GM12878 (cell line): Measurements from ENCODE around the gene PHYKPL. TPM values are rescaled to one million over a fixed set of nuclear protein-coding genes. Genes with fewer than 3 reads are reported as not detected.

Source experiments
- ATAC-seq: fragments of 200-7000 bp; cut with Tn5 transposase; 3 replicates; pipeline ENCODE4 v1.9.1; 2020; ENCODE audit warnings: mild to moderate bottlenecking, moderate library complexity
- BruUV-seq: library from RNA; stranded (reverse); fragments of 400-500 nt; replicated peaks from 2 replicates; lab custom pipeline; 2021; lab: Mats Ljungman, UMichigan
- CTCF ChIA-PET: fragments of 300-600 bp; sonication (Branson Sonifier 250); formaldehyde crosslinking; extraction: SDS; loops from one replicate; lab custom pipeline; 2021; ENCODE audit warnings: inconsistent platforms; lab: Yijun Ruan, JAX
- POLR2A ChIA-PET: fragments of 350-600 bp; formaldehyde crosslinking; extraction: SDS; loops from one replicate; lab custom pipeline; 2021; ENCODE audit warnings: inconsistent platforms; lab: Charles Lee
- RAD21 ChIA-PET: fragments of 300-600 bp; sonication (Branson Sonifier 250); formaldehyde crosslinking; loops from one replicate; lab custom pipeline; 2023; ENCODE audit warnings: antibody characterized with exemption; ENCODE audit not compliant: unreplicated experiment; lab: Charles Lee
- SMC1A ChIA-PET: fragments of 300-600 bp; sonication (Branson Sonifier 250); formaldehyde crosslinking; loops from one replicate; lab custom pipeline; 2023; ENCODE audit not compliant: unreplicated experiment, uncharacterized antibody; lab: Charles Lee
- DNase-seq: peaks from one replicate; pipeline ENCODE4 v3.0.0-alpha.2; 2011; ENCODE audit warnings: low read depth, low spot score
- FAIRE-seq: peaks from 3 replicates; lab custom pipeline; 2011; peaks lifted over from hg19 to GRCh38; lab: Jason Lieb, UNC
- H2AFZ ChIP-seq: 2 replicates; pipeline ENCODE4 v1.6.0; 2011; ENCODE audit warnings: low read depth, low read length, control low read depth; ENCODE audit not compliant: control insufficient read depth
- H3K27ac ChIP-seq: 2 replicates; pipeline ENCODE4 v1.5.1; 2011; ENCODE audit warnings: control low read depth; ENCODE audit not compliant: control insufficient read depth, insufficient read depth
- H3K27me3 ChIP-seq, 2 experiments: replicated peaks in 1 of 2; 2 replicates each; pipeline versions ENCODE4 v1.6.0 to v1.6.1; 2011; ENCODE audit warnings: low read length in 1 of 2; ENCODE audit not compliant: control insufficient read depth in 2 of 2, insufficient read depth in 2 of 2
- H3K36me3 ChIP-seq, 2 experiments: 2 replicates each; pipeline ENCODE4 v1.5.1; 2011; ENCODE audit warnings: low read length in 1 of 2; ENCODE audit not compliant: control insufficient read depth in 2 of 2, insufficient read depth in 2 of 2
- H3K4me1 ChIP-seq: 2 replicates; pipeline ENCODE4 v1.6.1; 2011; ENCODE audit warnings: mild to moderate bottlenecking, low read length, moderate library complexity, mixed read lengths; ENCODE audit not compliant: control insufficient read depth, insufficient read depth
- H3K4me2 ChIP-seq: 2 replicates; pipeline ENCODE4 v1.6.0; 2011; ENCODE audit warnings: control low read depth; ENCODE audit not compliant: control insufficient read depth, insufficient read depth
- H3K4me3 ChIP-seq: fragments of 200-600 bp; sonication (generic); 2 replicates; pipeline ENCODE4 v1.5.1; 2016
- H3K79me2 ChIP-seq: 2 replicates; pipeline ENCODE4 v1.6.0; 2011; ENCODE audit warnings: low read length; ENCODE audit not compliant: control insufficient read depth, insufficient read depth
- H3K9ac ChIP-seq: 2 replicates; pipeline ENCODE4 v1.8.0; 2011; ENCODE audit warnings: low read length, control low read depth, mixed read lengths; ENCODE audit not compliant: control insufficient read depth, insufficient read depth
- H3K9me3 ChIP-seq: replicated peaks from 3 replicates; pipeline ENCODE4 v1.5.1; 2011; ENCODE audit warnings: mild to moderate bottlenecking, low read length; ENCODE audit not compliant: control insufficient read depth, insufficient read depth
- H4K20me1 ChIP-seq: 2 replicates; pipeline ENCODE4 v1.6.0; 2011; ENCODE audit not compliant: control insufficient read depth, insufficient read depth
- CHD4 ChIP-seq: fragments of 200-600 bp; sonication (generic); IDR thresholded peaks from 2 replicates; pipeline ENCODE4 v1.6.1; 2016; ENCODE audit warnings: mild to moderate bottlenecking
- HDAC2 ChIP-seq: fragments of 200-600 bp; sonication (generic); IDR thresholded peaks from 2 replicates; pipeline ENCODE4 v1.6.1; 2017
- IKZF1 ChIP-seq: fragments of 450-650 bp; conservative IDR thresholded peaks from 2 replicates; pipeline ENCODE4 v1.6.1; 2017; ENCODE audit warnings: antibody characterized with exemption, mild to moderate bottlenecking
- RFX5 ChIP-seq: IDR thresholded peaks from 2 replicates; pipeline ENCODE4 v1.6.1; 2011; ENCODE audit warnings: low read depth, low read length, improper control_type of control experiment
- SPI1 ChIP-seq: IDR thresholded peaks from 2 replicates; pipeline ENCODE4 v1.6.1; 2011; ENCODE audit warnings: low read depth, mild to moderate bottlenecking, low read length, moderate library complexity, borderline replicate concordance; ENCODE audit not compliant: insufficient read depth
- TCF3 ChIP-seq: IDR thresholded peaks from 2 replicates; pipeline ENCODE4 v1.6.1; 2012; ENCODE audit warnings: low read depth, mild to moderate bottlenecking, low read length, borderline replicate concordance; ENCODE audit not compliant: insufficient read depth
- TCF7 ChIP-seq: IDR thresholded peaks from 2 replicates; pipeline ENCODE4 v1.6.1; 2014; ENCODE audit warnings: antibody characterized with exemption, borderline replicate concordance
- WGBS: methylation state at CpG from one replicate; pipeline ENCODE4 v1.1.6; 2016; ENCODE audit warnings: low lambda C conversion rate; ENCODE audit not compliant: insufficient replicate concordance, insufficient coverage; ENCODE audit errors: missing lambda C conversion rate; 5-methylcytosine and 5-hydroxymethylcytosine counted together
- in situ Hi-C: fragments of 300-500 bp; cut with MboI; formaldehyde crosslinking; loops from 9 replicates; pipeline ENCODE4 v1.14.3; 2018; ENCODE audit warnings: mixed read lengths
- intact Hi-C: fragments of 100-400 bp; cut with micrococcal nuclease; formaldehyde crosslinking; loops from one replicate; pipeline ENCODE4 v1.14.2; 2022; ENCODE audit not compliant: unreplicated experiment
- polyA plus RNA-seq, 11 experiments: library from polyadenylated mRNA; depleted of rRNA in 4 of 11; unstranded in 6 of 11; stranded (reverse) in 5 of 11; fragments of >200 nt; fragmentation: Nextera tagmentation in 4 of 11; fragmentation: Illumina TruSeq in 1 of 11; extraction: Ambion mirVana in 4 of 11; extraction: Trizol in 1 of 11; gene quantifications; 1 replicate in 1 of 11; 2 replicates in 10 of 11; pipeline versions ENCODE4 v1.2.1 to v1.2.3, GENCODE V29; 2011 to 2016; ENCODE audit warnings: inconsistent platforms in 2 of 11, missing spikeins in 2 of 11, low read depth in 1 of 11
- total RNA-seq, 4 experiments: library from RNA; depleted of rRNA in 3 of 4; stranded (reverse); fragments of >200 nt in 3 of 4; fragmentation: Illumina TruSeq in 1 of 4; extraction: Trizol in 1 of 4; gene quantifications; 2 replicates each; pipeline versions ENCODE4 v1.2.1 to v1.2.3, GENCODE V29; 2013 to 2021
- TF ChIP-seq, protein P1 (sequence below): fragments of 450-650 bp; conservative IDR thresholded peaks from 2 replicates; pipeline ENCODE4 v1.6.1; 2017; ENCODE audit warnings: mild to moderate bottlenecking, moderate library complexity
- TF ChIP-seq, protein P2 (sequence below): fragments of 450-650 bp; formaldehyde crosslinking; IDR thresholded peaks from 2 replicates; pipeline ENCODE4 v1.5.0; 2022; ENCODE audit warnings: mild to moderate bottlenecking, missing genetic modification characterization
- TF ChIP-seq, protein P3 (sequence below): IDR thresholded peaks from 2 replicates; pipeline ENCODE4 v1.6.1; 2012; ENCODE audit warnings: low read length, inconsistent platforms

The PHYKPL gene
- total and polyA plus RNA-seq, 10 of the 15 experiments (the other 5 are each of a cell fraction or from before 2014, with no cell fraction given), result 4.5 to 53.9 (median 25.6) TPM

DNA sequence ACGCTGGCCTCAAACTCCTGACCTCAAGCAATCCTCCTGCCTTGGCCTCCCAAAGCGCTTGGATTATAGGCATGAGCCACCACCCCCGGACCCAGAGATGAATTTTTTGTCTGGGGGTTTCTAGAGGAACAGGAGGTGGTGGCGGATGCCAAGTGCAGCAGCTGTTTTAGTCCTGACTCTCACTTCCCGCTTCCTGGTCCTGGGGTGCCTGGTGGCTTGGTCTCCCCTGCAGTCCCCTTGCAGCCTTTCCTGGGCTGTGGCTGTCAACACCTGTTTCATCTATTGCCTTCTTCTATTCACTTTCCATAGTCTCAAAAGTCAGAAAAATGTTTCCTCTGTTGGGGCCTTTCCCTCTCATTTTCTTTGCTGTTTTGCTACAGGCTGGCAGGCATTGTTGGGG, 72.4 kb downstream of the PHYKPL start:
- ChIA-PET SMC1A (no interaction called here), CTCF (interaction anchor here (1.3 to 5.4 kb wide), 2 partner anchors 83 to 85 kb away, joined by 3 to 39 read pairs; no protein-coding TSS in a partner anchor), RAD21 (no interaction called here)
- Histone ChIP-seq H3K9me3 (no peaks in the 10 kb centered on the region), H3K36me3 (no peaks in the 10 kb centered on the region), H3K4me3 (no peak overlapping the region), H2AFZ (no peak overlapping the region), H3K27ac (no peak overlapping the region), H3K9ac (no peak overlapping the region), H4K20me1 (no peaks in the 10 kb centered on the region), H3K4me1 (no peaks in the 10 kb centered on the region)
- DNase-seq (no peak), ATAC-seq (no peak)
- no TSS peak for BruUV-seq
- in situ Hi-C loops, result loop anchor here (10.0 kb wide), 1 partner anchor 555 kb away; the partner anchor contains the start of gene B4GALT7
- TF ChIP-seq IKZF1 (no peak), TCF3 (no peak), RFX5 (no peak), HDAC2 (no peak), CHD4 (no peak), TCF7 (no peak), SPI1 (no peak)
- TF ChIP-seq, protein P1, sequence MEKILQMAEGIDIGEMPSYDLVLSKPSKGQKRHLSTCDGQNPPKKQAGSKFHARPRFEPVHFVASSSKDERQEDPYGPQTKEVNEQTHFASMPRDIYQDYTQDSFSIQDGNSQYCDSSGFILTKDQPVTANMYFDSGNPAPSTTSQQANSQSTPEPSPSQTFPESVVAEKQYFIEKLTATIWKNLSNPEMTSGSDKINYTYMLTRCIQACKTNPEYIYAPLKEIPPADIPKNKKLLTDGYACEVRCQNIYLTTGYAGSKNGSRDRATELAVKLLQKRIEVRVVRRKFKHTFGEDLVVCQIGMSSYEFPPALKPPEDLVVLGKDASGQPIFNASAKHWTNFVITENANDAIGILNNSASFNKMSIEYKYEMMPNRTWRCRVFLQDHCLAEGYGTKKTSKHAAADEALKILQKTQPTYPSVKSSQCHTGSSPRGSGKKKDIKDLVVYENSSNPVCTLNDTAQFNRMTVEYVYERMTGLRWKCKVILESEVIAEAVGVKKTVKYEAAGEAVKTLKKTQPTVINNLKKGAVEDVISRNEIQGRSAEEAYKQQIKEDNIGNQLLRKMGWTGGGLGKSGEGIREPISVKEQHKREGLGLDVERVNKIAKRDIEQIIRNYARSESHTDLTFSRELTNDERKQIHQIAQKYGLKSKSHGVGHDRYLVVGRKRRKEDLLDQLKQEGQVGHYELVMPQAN, result no peak
- TF ChIP-seq, protein P2, sequence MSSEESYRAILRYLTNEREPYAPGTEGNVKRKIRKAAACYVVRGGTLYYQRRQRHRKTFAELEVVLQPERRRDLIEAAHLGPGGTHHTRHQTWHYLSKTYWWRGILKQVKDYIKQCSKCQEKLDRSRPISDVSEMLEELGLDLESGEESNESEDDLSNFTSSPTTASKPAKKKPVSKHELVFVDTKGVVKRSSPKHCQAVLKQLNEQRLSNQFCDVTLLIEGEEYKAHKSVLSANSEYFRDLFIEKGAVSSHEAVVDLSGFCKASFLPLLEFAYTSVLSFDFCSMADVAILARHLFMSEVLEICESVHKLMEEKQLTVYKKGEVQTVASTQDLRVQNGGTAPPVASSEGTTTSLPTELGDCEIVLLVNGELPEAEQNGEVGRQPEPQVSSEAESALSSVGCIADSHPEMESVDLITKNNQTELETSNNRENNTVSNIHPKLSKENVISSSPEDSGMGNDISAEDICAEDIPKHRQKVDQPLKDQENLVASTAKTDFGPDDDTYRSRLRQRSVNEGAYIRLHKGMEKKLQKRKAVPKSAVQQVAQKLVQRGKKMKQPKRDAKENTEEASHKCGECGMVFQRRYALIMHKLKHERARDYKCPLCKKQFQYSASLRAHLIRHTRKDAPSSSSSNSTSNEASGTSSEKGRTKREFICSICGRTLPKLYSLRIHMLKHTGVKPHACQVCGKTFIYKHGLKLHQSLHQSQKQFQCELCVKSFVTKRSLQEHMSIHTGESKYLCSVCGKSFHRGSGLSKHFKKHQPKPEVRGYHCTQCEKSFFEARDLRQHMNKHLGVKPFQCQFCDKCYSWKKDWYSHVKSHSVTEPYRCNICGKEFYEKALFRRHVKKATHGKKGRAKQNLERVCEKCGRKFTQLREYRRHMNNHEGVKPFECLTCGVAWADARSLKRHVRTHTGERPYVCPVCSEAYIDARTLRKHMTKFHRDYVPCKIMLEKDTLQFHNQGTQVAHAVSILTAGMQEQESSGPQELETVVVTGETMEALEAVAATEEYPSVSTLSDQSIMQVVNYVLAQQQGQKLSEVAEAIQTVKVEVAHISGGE, result no peak
- TF ChIP-seq, protein P3, sequence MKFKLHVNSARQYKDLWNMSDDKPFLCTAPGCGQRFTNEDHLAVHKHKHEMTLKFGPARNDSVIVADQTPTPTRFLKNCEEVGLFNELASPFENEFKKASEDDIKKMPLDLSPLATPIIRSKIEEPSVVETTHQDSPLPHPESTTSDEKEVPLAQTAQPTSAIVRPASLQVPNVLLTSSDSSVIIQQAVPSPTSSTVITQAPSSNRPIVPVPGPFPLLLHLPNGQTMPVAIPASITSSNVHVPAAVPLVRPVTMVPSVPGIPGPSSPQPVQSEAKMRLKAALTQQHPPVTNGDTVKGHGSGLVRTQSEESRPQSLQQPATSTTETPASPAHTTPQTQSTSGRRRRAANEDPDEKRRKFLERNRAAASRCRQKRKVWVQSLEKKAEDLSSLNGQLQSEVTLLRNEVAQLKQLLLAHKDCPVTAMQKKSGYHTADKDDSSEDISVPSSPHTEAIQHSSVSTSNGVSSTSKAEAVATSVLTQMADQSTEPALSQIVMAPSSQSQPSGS, result no peak
- TF ChIP-seq, all 136 proteins: peak for 0
- intact Hi-C loops, result no loop called here
- WGBS, result 49% methylated on average over 5 of the region's 5 CpGs
- POLR2A ChIA-PET, result no interaction called here
- H3K4me2 ChIP-seq, result no peak overlapping the region
- H3K79me2 ChIP-seq, result no peaks in the 10 kb centered on the region
- FAIRE-seq, result no peak
- H3K27me3 ChIP-seq, result no peaks in the 10 kb centered on the region
